ENCODE measurements around the gene PRSS58.

The PRSS58 gene, protein sequence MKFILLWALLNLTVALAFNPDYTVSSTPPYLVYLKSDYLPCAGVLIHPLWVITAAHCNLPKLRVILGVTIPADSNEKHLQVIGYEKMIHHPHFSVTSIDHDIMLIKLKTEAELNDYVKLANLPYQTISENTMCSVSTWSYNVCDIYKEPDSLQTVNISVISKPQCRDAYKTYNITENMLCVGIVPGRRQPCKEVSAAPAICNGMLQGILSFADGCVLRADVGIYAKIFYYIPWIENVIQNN

DNA sequence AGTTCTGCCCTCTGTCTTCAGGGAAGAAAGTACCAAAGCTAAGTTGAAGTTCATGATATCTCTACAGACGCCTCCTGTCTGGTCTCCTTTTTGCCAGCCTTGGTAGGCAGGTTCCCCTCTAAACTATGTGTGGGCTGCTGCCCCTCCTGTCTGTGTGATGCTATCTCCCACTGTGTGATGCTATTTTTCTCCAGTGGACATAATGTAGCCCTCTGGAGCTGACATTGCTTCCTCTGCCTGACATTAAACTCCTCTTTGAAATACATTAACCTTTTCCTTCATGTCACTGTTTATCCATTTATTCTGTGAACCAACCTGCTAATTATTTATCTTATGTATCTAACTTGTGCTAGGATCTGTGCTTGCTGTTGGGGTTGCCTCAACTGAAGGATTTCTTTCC lies at the start of gene PRSS58:
Gene PRSS58, minus strand, starts transcription at position 101 of the 400 bp plus-strand sequence. CDS start 351 bp downstream, outside the sequence.
- ATAC-seq: no peak

DNA sequence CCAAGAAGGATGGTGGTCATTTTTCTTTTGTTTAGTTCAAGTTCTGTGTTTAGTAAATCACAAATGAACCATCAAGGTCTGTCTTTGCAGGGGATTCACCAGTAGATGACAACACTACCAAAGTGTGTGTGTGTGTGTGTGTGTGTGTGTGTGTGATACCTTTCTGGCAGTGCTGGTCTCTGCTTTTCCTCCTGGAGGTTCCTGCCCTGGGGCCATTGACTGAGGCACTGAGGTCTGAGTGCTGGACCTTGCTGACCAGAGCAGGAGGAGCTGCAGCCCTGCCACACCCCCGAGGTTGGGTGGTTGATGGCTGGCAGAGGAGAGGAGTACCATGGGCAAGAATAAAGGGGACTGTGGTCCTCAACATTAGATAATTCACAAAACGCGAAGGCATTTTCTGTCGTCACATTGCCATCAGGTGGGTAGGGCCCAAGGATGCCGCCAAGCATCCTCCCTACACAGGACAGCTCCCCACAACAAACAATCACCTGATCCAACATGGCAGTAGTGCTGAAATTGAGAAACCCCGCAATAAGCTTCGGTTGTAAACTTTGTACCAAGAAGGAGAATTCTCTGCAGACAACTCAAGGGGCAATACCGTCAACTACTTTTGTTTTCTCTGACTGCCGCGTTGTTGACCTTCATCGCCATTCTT lies 49.5 kb upstream of the PRSS58 start:
- ATAC-seq: no peak

DNA sequence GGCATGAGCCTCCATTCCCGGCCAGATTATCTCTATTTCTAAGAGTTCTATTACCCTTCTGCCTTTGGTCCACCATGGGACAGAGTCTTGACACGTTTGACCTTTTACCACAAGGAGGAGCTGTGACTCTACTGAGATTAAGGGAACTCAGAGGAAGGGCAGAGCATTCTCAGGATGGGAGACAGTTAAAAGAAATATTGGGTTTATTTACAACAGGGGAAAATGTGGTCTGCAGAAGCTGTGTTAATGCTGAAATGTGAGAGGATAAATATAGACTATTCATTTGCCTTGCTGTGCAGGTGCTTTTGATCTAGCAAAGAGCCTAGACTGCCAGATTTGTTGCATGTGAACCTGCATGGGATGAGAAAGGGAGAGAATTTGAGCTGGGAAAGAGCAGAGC lies 45.8 kb upstream of the PRSS58 start:
- ATAC-seq: peak; percentile 39 to 55

DNA sequence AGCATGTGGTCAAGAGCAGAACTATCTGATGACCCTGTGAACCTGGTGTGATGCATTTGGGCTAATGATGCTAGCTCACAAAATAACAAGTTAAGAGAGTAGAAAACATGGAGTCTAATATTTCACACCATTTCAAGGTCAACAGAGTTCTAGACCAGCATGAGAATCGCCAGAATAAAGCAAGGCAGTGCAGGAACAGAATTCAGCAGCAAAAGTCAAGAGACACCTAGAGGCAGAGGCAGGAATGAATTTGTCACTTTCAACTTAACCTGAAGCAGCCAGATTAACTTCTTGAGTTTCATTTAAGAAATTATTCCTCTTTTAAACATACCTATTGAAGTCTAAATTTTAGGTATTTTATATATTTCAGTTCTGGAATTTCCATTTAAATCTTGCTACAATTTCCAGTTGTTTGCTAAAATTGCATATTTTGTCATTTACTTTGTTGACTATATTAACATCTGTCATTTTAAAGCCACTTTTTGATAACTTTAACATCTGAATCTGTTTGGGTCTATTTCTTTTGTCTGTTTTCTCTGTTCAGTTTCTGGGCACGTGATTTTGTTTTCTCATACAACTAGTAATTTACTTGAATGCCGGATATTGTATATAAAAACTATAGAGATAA lies 44.2 kb upstream of the PRSS58 start:
- ATAC-seq: no peak

DNA sequence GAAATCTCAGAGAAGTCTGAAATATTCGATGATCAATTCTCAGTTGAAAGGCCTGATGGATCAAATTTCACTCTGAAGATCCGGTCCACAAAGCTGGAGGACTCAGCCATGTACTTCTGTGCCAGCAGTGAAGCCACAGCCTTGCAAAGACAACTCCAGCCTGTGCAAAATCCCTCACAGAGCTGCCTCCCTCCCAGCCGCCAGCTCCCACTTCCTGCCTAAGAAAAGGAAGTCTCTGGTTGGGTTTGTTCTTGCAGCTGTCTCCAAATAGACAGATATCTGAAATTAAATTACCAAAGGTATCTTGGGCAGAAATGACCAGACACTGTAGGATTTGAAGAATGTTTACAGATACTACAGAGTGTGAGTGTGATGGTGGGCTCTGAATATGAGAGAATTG lies 43.4 kb upstream of the PRSS58 start:
- ATAC-seq: no peak

DNA sequence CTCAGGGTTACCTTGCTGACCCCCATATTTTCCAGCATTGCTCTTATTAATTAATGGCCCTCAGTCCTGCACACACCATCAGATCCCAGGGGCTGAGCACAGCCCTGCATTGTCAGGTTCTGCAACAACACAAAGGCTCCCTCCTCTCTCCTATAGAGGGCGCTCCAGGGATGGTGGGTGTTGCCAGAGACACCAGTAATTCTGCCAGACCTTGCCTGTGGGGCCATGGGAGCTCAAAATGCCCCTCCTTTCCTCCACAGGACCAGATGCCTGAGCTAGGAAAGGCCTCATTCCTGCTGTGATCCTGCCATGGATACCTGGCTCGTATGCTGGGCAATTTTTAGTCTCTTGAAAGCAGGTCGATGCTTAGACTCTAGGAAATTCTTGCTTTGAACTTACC lies 42.8 kb upstream of the PRSS58 start:
- ATAC-seq: peak in 1 of 2 donors; percentile 32

DNA sequence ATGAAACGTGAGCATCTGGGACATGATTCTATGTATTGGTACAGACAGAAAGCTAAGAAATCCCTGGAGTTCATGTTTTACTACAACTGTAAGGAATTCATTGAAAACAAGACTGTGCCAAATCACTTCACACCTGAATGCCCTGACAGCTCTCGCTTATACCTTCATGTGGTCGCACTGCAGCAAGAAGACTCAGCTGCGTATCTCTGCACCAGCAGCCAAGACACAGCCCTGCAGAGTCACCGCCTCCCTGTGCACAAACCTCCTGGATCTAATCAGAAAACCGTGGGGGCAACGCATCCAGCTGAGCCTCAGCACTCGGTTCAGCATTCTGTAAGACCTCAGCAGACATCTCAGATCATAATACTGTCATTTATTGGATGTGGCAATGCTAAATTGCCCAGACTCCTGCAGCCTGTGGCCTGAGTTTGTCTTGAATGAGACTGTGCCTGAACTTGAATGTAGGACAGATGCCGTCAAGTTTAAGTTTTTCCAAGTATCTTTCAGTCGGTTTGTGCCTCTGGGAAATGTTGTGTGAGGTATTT lies 41.5 kb upstream of the PRSS58 start:
- no peak for ATAC-seq

DNA sequence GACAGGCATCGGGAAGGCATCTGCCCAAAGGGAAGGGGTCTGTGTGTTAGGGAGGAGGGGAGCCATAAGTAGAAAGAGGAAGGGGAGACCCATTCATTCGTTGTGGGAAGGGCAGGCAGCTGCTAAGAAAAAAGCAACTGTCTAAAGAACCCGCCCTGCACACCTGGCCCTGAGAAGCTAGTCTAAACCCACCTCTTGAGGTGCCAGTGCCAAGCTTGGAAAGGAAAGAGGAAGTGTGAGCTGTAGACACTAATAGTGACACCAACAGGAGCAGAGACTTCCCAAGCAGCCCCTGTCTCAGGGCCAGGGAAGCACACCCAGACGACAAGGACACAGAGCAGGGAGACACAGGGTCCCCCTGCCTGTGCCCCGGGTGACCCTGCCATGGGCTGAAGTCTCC lies 40.8 kb upstream of the PRSS58 start:
- no peak for ATAC-seq

DNA sequence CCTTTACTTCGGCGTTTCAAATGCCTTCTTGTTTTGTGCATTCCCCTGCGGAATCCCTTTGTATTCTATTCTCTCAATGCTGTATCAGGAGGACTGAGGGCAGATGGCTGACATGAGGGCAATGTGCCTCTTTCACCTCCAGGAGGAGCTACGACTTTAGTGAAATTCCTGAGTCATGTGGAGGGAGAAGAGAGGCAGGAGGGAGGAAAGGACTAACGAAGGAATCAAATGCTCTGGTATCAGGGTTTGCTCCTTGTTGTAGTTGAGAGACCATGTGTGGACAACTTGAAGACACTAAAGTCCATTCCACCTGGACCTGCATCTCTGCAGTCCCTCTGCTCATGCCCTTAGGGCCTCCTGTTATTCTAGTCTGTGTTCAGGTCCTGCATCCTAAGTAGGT lies 40.2 kb upstream of the PRSS58 start:
- no peak for ATAC-seq

DNA sequence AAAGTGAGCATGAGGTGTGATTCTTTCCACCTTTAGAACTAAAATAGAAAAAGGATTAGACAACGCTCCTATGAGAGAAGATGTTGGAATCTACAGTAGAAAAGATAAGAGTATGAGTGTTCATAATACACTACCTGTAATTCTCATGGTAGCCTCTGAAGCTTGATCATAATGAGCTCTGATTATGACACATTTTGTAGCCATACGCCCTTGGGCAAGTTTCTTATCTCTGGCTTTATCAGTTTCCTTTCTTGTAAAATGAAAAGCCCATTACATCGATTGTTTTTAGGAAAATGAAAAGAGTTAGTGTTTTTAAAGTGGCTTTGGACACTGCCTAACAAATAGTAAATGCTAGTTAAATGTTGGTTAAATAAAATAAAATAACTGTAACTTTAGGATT lies 22.4 kb upstream of the PRSS58 start:
- no peak for ATAC-seq

DNA sequence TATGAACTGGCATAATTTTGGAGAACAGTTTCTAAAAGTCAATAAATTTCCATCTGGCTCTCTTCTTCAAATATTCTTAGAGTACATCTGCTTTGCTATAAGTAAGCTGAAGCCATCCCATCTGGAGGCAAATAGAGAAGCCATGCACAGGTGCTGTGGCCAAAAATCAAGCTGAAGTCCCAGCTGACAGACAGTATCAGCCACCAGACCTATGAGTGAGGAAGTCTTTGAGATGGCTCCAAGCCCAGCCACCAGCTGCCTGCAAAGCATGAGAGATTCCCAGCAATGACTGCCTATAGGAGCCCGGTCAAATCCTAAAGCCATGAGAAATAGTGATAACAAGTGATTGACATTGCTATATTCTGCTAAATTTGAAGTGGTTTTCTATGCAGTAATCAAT lies 21.7 kb upstream of the PRSS58 start:
- no peak for ATAC-seq

DNA sequence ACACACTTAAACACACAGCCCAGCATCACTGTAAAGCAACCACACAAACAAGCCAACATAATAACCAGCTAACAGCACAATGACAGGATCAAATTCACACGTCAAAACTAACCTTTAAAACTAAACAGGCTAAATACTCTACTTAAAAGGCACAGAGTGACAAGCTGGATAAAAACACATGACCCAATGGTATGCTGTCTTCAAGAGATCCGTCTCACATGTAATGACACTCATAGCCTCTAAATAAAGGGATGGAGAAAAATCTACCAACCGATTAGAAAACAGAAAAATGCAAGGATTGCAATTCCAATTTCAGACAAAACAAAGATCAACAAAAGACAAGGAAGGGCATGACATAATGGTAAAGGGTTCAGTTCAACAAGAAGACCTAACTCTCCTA lies 17.2 kb upstream of the PRSS58 start:
- no peak for ATAC-seq

DNA sequence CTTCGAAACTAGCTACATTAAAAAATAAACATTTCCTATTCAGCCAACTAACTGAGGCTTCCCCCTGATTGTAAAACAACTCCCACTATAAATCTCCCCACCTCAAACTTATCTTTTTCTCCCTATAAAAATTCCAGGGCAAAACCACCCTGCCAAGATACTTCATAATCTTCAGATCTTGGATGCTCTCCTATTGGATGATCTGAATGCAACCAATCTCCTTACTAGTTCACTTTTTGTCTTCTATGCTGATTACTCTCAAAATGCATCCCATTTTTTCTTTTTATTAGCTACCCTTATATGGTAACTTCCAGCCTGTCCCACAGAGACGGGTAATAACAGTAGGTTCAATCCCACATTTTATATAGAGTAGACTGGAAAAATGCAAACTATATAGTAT lies 15.0 kb upstream of the PRSS58 start:
- no peak for ATAC-seq

DNA sequence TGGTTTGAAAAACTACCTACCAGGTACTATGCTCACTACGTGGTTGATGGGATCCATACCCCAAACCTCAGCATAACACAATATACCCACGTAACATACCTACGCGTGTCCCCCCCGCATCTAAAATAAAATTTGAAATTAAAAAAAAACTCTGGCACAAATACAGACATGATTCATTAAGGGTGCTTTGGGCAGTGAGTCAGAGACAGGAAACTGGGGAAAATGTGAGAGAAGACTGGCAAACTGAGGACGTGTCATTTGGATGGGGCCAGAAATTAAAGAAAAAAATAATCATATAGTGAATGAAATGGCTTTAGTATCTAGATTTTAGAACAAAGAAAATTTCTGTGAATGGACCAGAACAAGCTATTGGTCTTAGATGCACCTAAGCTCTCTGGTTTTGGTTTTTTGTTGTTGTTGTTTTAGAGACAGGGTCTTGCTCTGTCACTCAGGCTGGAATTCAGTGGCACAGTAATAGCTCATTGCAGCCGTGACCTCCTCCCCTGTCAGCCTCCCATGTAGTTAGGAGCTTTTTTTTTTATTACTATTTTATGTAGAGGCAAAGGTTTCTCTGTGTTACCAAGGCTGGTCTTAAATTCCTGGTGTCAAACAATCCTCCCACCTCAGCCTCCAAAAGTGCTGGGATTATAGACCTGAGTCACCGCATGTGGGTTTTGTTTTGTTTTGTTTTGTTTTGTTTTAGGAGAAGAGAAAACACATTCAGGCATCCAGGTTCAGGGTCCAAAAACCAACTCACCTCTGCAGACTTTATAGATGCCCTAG lies 5.9 kb upstream of the PRSS58 start:
- no peak for ATAC-seq

DNA sequence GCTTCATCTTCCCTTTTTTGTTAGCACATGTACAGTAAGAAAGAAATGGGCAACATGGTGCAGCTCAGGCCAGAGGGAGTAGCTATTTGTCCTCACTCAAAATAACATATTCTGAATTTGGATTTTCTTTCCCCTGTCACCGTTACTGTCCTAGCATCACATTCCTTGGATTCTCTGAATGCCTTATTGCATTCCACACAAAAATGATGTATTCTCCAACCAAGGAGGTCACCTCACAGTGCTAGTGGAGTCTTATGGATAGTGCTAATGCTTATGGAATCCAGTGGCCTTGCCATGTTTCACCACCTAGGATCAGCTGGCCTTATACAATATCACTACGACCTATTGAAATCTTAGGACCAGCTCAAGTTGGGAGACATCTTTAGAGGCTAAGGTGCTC lies 7.2 kb downstream of the PRSS58 start:
- ATAC-seq: no peak

DNA sequence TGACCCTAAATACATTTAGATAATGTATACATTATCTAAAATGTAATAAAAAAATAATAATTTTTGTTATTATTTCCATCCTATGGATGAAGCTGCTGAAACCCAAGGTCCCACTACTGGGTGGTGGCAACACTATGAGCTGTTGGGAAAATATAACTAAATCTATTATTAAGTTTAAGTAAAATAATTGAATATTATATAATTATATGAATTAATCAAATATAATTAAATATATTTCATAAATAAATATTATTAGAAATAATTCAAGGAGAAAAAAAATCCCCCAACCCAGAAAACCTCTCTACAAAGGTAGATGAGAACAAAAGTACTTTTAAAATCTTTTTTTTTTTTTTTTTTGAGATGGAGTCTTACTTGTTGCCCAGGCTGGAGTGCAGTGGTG lies 7.9 kb downstream of the PRSS58 start:
- no peak for ATAC-seq

DNA sequence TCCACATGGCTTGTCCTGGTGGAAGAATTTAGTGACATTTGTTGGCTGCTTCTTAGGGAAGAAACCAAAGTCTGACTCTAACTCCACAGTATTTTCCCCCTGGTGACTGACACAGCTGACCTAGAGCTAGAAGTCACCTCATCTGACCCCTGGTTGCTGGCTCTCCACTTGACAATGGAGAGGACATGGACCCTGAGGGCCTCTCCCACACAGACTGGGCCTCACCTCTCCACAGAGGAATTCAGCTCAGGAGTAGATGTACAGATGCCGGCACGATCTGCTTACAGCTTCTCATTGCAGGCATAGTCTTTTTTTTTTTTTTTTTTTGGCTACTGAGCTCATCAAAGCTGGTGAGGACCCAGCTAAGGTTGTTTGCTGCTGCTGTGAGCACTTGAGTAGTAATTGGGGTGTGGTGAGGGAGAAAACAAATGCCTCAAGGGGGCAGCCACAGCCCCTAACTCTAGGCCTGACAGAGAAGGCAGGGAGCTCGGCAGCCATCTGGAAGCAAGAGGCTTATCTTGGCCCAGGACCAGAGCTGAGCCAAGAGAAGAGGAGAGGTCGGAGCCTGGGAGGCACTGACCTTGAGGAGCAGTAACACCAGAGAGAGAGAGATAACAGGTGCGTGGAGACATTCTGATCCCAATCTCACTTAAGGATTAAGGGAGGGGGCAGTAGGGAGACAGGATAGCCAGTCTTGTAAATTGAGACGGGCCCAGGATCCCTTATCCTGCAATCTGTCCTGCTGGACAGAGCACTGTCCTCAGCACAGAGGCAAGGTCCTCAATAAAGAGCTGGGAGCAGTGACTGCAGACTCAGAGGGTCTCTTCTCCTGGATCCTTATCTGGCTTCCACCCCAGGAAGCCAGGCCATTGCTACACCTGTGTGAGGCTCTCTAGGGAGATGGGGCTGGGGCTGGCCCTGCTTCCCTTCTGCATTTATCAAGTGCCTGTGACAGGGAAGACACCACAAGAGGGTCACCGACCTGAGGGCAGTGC lies 9.4 kb downstream of the PRSS58 start:
- ATAC-seq: no peak

DNA sequence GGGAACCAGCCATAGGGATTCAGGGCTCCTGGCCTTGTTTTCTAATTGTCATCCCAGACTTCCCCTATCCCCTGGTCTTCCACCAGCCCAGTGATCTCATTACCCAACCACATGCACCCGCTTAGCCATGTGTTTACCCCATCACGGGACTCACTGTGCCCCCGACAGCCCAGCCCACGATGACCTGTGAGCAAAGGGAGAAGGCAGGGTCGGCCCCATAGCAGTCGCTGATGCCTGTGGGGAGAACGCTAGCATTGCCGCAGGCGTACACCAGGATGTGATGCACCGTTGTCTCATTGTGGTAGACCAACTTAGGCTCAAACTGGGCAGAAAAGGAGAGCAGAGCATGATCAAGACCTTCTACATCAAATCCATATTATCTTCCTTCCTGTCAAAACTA lies 14.0 kb downstream of the PRSS58 start:
- no peak for ATAC-seq

DNA sequence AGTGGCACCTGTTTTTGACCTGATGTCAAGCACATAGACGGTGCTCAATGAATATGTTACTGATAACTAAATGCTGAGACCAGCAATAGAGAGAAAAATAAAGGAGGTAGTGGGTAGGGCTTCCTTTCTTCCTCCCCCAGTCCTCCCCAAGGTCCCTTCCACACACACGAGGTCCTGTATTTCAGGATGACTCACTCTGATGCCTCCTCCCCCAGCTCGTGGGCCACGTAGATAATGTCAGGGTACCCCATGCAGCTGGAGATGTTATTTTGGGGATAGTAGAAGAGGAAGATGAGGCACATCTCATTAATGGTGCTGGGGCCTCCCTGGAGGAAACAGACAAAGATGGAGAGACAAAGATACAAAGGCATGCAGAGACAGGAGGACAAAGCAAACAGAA lies 17.3 kb downstream of the PRSS58 start:
- ATAC-seq: no peak

DNA sequence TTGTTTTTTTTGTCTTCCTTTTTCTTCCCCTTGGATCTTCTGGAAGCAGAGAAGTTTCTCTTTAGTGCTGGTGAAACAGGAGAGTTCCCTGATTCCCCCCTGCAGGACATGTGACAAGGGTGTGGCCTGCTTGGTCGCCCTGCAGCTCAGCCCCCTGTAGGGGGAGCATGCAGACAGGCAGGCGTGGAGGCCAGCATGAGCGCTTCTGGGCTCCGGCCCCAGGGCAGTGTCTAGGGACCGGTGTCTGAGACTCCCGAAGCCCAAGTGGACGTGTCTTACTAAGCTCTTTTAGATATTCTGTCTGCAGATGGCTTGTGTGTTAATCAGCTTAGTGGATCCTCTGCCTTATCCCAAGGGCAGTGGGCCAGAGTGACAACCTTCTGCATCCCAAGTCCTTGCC lies 26.1 kb downstream of the PRSS58 start:
- ATAC-seq: no peak

DNA sequence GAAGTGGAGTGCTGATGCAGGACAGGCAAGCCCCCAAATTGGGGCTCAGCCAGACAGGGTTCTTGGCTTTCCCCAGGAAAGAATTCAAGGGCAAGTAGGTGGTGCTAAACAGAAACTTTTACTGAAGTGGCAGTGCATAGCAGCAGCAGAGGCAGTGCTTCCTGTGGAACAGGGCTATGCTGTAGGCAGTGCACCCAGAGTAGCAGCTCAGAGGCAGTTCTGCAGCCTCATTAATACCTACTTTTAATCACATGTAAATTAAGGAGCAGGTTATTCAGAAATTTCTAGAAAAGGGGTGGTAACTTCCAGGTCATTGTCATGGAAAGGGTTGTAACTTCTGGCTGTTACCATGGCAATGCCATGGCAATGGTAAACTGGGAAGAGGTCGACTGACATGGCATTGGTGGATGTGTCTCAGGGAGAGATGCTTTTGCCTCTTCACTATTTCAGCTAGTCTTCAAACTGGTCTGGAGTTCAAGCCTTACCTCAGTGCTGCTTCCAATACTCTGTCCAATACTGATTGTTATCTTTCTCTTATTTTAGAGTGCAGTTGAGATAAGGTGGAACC lies 29.2 kb downstream of the PRSS58 start:
- no peak for ATAC-seq
